ENCODE measurements around the gene PEPD. TPM values are rescaled to one million over a fixed set of nuclear protein-coding genes. Genes with fewer than 3 reads are reported as not detected.

PEPD gene
- polyA plus RNA-seq, 1 donor from 2014 or later: 43.9 TPM

- Histone ChIP-seq H3K4me3 (ENCODE audit: low read length) (no peak overlapping the region), H3K36me3 (ENCODE audit: insufficient read depth, low read length) (no peaks in the 10 kb centered on the region), H3K9me3 (ENCODE audit: low read length) (no peaks in the 10 kb centered on the region), H3K79me2 (replicated peaks; ENCODE audit: insufficient read depth, low read length) (no peaks in the 10 kb centered on the region), H3K27ac (ENCODE audit: low read length) (no peak overlapping the region), H3K9ac (ENCODE audit: low read length) (no peak overlapping the region), H4K20me1 (ENCODE audit: insufficient read depth) (no peaks in the 10 kb centered on the region), H3K27me3 (ENCODE audit: insufficient read depth, low read depth, low read length) (no peaks in the 10 kb centered on the region), H2AFZ (ENCODE audit: low read depth, low read length) (no peak overlapping the region), H3K4me2 (ENCODE audit: low read length) (no peak overlapping the region), H3F3A (ENCODE audit: insufficient read depth, low read length, poor library complexity, severe bottlenecking) (no peaks in the 10 kb centered on the region), H3K9me2 (ENCODE audit: insufficient read depth, low read length) (no peaks in the 10 kb centered on the region)
- TF ChIP-seq MXI1 (conservative IDR thresholded peaks at IDR 0.05; ENCODE audit: poor library complexity, severe bottlenecking) (no peak), CTCF (IDR thresholded peaks at IDR 0.05; ENCODE audit: poor library complexity, severe bottlenecking) (no peak), REST (IDR thresholded peaks at IDR 0.05; ENCODE audit: borderline replicate concordance) (no peak), POLR2AphosphoS5 (IDR thresholded peaks at IDR 0.05) (no peak), EZH2 (IDR thresholded peaks at IDR 0.05; ENCODE audit: borderline replicate concordance, insufficient read depth, low read length, poor library complexity, severe bottlenecking) (no peak), SMC3 (conservative IDR thresholded peaks at IDR 0.05; ENCODE audit: poor library complexity) (no peak), RAD21 (conservative IDR thresholded peaks at IDR 0.05) (no peak), EP300 (conservative IDR thresholded peaks at IDR 0.05; ENCODE audit: poor library complexity, severe bottlenecking) (no peak), TAF1 (IDR thresholded peaks at IDR 0.05; ENCODE audit: low read depth) (no peak)
Observed at GRCh38 chr19:33424181-33424580, 97.4 kb downstream of the PEPD start.

- no peaks in the 10 kb centered on the region for H3F3A ChIP-seq (ENCODE audit: insufficient read depth, low read length, poor library complexity, severe bottlenecking)
- H4K20me1 ChIP-seq (ENCODE audit: insufficient read depth): no peaks in the 10 kb centered on the region
- TF ChIP-seq POLR2AphosphoS5 (IDR thresholded peaks at IDR 0.05) (no peak), TAF1 (IDR thresholded peaks at IDR 0.05; ENCODE audit: low read depth) (no peak), REST (IDR thresholded peaks at IDR 0.05; ENCODE audit: borderline replicate concordance) (no peak), SMC3 (conservative IDR thresholded peaks at IDR 0.05; ENCODE audit: poor library complexity) (no peak), EZH2 (IDR thresholded peaks at IDR 0.05; ENCODE audit: borderline replicate concordance, insufficient read depth, low read length, poor library complexity, severe bottlenecking) (no peak), MXI1 (conservative IDR thresholded peaks at IDR 0.05; ENCODE audit: poor library complexity, severe bottlenecking) (no peak), CTCF (IDR thresholded peaks at IDR 0.05; ENCODE audit: poor library complexity, severe bottlenecking) (no peak), EP300 (conservative IDR thresholded peaks at IDR 0.05; ENCODE audit: poor library complexity, severe bottlenecking) (no peak), RAD21 (conservative IDR thresholded peaks at IDR 0.05) (no peak)
- no peak overlapping the region for H3K4me3 ChIP-seq (ENCODE audit: low read length)
- H3K9ac ChIP-seq (ENCODE audit: low read length): no peak overlapping the region
- H3K4me2 ChIP-seq (ENCODE audit: low read length): no peak overlapping the region
- H3K9me3 ChIP-seq (ENCODE audit: low read length): no peaks in the 10 kb centered on the region
- no peaks in the 10 kb centered on the region for H3K36me3 ChIP-seq (ENCODE audit: insufficient read depth, low read length)
- H3K27ac ChIP-seq (ENCODE audit: low read length): no peak overlapping the region
- no peak overlapping the region for H2AFZ ChIP-seq (ENCODE audit: low read depth, low read length)
- H3K9me2 ChIP-seq (ENCODE audit: insufficient read depth, low read length): no peaks in the 10 kb centered on the region
- no peaks in the 10 kb centered on the region for H3K27me3 ChIP-seq (ENCODE audit: insufficient read depth, low read depth, low read length)
- H3K79me2 ChIP-seq (replicated peaks; ENCODE audit: insufficient read depth, low read length): no peaks in the 10 kb centered on the region
Observed at GRCh38 chr19:33422369-33423180, 99.0 kb downstream of the PEPD start.
